ENCODE results near the gene KIF20B.

- no peak for TF ChIP-seq CTCF (IDR thresholded peaks at IDR 0.05; ENCODE audit: insufficient read depth, low read length, poor library complexity, severe bottlenecking)
- no peak for TF ChIP-seq EZH2phosphoT487 (conservative IDR thresholded peaks at IDR 0.05; ENCODE audit: low read length)
These were observed 104.2 kb downstream of the KIF20B start for GRCh38 chr10:89805599-89806013.
